RPMI7951 (cell line): ENCODE measurements around the gene MEST. TPM values are rescaled to one million over a fixed set of nuclear protein-coding genes. Genes with fewer than 3 reads are reported as not detected.
"Not testable (repeated sequence)": the region's sequence is repeated elsewhere in the genome, so short reads cannot be mapped to it uniquely, and the experiment has no call there.

Experiments used
- DNase-seq: peaks from one replicate; pipeline ENCODE4 v3.0.0-alpha.2; 2012; ENCODE audit warnings: low read depth
- total RNA-seq: library from RNA; depleted of rRNA; stranded (reverse); fragments of >200 nt; shearing (Covaris generic); gene quantifications from 2 replicates; pipeline ENCODE4 v1.2.3, GENCODE V29; 2014; rRNA removed

MEST gene
- total RNA-seq, 1 experiment from 2014 or later, result 22.6 TPM

DNA sequence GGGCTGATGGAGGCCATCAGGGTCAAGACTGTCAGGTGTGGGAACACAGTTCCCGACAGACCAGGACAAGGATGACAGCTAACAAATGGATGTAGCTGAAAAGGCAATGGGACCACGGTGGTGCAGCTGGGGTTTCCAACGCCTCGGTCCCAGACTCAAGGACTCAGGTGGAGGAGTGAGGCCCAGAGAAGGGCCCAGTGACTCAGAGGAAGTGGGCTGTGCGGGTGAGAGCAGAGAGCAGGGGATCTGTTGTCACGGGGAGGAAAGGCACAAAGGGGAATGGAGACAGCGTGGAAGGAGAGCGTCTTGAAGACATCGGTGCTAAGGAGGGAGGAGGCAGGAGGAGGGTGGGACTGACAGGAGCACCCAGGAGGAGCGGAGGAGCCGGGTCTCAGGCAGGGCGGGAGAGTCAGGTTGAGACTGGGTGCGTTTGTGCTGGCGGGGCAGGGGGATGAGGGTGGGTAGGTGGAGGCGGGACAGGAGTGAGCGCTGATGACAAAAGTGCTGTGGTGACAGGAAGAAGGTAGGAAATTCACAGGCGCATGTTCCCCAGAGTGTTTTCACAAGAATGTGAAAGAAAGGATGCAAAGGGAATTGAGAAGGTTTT, 31.7 kb downstream of the MEST start:
- not testable (repeated sequence) for DNase-seq

- DNase-seq, result no peak
These were observed 32.7 kb downstream of the MEST start for GRCh38 chr7:130524628-130525027.

DNA sequence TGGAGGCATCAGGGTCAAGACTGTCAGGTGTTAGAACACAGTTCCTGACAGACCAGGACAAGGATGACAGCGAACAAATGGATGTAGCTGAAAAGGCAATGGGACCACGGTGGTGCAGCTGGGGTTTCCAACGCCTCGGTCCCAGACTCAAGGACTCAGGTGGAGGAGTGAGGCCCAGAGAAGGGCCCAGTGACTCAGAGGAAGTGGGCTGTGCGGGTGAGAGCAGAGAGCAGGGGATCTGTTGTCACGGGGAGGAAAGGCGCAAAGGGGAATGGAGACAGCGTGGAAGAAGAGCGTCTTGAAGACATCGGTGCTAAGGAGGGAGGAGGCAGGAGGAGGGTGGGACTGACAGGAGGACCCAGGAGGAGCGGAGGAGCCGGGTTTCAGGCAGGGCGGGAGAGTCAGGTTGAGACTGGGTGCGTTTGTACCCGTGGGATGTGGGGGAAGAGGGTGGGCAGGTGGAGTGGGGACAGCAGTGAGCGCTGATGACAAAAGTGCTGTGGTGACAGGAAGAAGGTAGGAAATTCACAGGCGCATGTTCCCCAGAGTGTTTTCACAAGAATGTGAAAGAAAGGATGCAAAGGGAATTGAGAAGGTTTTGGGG, 36.0 kb downstream of the MEST start:
- not testable (repeated sequence) for DNase-seq

DNA sequence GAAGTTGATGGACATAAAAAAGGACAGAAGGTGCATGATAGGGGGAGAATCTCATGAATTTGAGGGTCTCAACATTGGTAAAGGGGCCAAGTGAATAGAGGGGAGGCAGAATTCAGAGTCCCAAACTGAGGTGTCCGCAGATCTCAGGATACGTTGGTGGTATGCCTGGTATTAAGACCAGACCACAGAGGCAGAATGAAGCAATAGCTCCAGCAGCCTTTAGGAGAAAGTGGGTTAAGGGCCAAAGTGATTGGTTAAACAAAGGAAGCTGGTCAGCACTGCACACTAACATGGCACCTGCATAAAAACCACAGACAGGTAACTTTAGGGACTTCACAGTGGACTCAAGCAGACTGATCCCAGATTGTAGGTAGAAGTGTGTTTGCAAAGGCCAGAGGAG, 37.5 kb downstream of the MEST start:
- DNase-seq, result no peak

GRCh38 chr7:130537894-130538293, 46.0 kb downstream of the MEST start:
- not testable (repeated sequence) for DNase-seq

DNA sequence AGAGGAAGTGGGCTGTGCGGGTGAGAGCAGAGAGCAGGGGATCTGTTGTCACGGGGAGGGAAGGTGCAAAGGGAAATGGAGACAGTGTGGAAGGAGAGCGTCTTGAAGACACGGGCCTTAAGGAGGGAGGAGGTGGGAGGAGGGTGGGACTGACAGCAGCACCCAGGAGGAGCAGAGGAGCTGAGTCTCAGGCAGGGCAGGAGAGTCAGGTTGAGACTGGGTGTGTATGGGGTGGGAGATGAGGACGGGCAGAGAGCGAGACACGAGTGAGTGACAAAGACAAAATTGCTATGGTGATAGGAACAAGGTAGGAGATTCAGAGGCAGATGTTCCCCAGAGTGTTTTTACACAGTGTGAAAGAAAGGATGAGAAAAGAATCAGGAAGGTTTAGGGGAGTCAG, 49.4 kb downstream of the MEST start:
- not testable (repeated sequence) for DNase-seq

- not testable (repeated sequence) for DNase-seq
These were observed 50.4 kb downstream of the MEST start for GRCh38 chr7:130542297-130542696.

- DNase-seq, result no peak
These were observed 51.7 kb downstream of the MEST start for GRCh38 chr7:130543487-130544010.

GRCh38 chr7:130544356-130544755, 52.5 kb downstream of the MEST start:
- no peak for DNase-seq

GRCh38 chr7:130553398-130554029, 61.6 kb downstream of the MEST start:
- DNase-seq, result no peak

- peak; percentile 7 for DNase-seq
These were observed 62.6 kb downstream of the MEST start for GRCh38 chr7:130554481-130554880.

Other genes starting within 250 kb of the MEST start
- not detected in 2 replicates for gene CPA2, start 225.2 kb upstream of the MEST start, total RNA-seq
- 16.8 and 17.9 TPM in 2 replicates for gene CPA4, start 198.9 kb upstream of the MEST start, total RNA-seq
- 0.12 and 0.20 TPM in 2 replicates for gene CPA5, start 147.3 kb upstream of the MEST start, total RNA-seq
- not detected in 2 replicates for gene CPA1, start 111.6 kb upstream of the MEST start, total RNA-seq
- gene CEP41, start 51.1 kb upstream of the MEST start, total RNA-seq, result 27.2 and 36.8 TPM in 2 replicates
- 38.9 and 39.3 TPM in 2 replicates for gene COPG2, start 176.7 kb downstream of the MEST start, total RNA-seq
- not detected in 2 replicates for gene TSGA13, start 194.5 kb downstream of the MEST start, total RNA-seq
- under 0.01 and 0.12 TPM in 2 replicates for gene KLF14, start 242.1 kb downstream of the MEST start, total RNA-seq